DOHH2 (cell line): ENCODE data around the gene MRPL18.

ENCODE experiments used
- H3F3A ChIP-seq: fragments of 200-600 bp; sonication (generic), shearing (Covaris generic); 2 replicates; pipeline ENCODE4 v1.6.0; 2016; ENCODE audit warnings: antibody characterized with exemption, mild to moderate bottlenecking; ENCODE audit not compliant: control insufficient read depth, insufficient read depth
- H3K27ac ChIP-seq: fragments of 200-600 bp; sonication (generic); 2 replicates; pipeline ENCODE4 v1.5.1; 2014; ENCODE audit warnings: low read depth, mild to moderate bottlenecking, low read length, moderate library complexity
- H3K27me3 ChIP-seq: fragments of 200-600 bp; sonication (generic); 2 replicates; pipeline ENCODE4 v1.6.1; 2014; ENCODE audit warnings: mild to moderate bottlenecking, low read length, mixed read lengths; ENCODE audit not compliant: control insufficient read depth
- H3K36me3 ChIP-seq: fragments of 200-600 bp; sonication (generic); 2 replicates; pipeline ENCODE4 v1.6.1; 2014; ENCODE audit warnings: mild to moderate bottlenecking, low read length, moderate library complexity, mixed read lengths; ENCODE audit not compliant: control insufficient read depth
- H3K4me1 ChIP-seq: fragments of 200-600 bp; sonication (generic); 2 replicates; pipeline ENCODE4 v1.6.1; 2014; ENCODE audit warnings: mild to moderate bottlenecking, low read length, mixed read lengths; ENCODE audit not compliant: control insufficient read depth
- H3K4me2 ChIP-seq: fragments of 200-600 bp; sonication (generic); 2 replicates; pipeline ENCODE4 v1.6.0; 2014; ENCODE audit warnings: mild to moderate bottlenecking, low read length, moderate library complexity
- H3K4me3 ChIP-seq: fragments of 200-600 bp; sonication (generic); 2 replicates; pipeline ENCODE4 v1.5.1; 2014; ENCODE audit warnings: mild to moderate bottlenecking, low read length, mixed read lengths
- H3K79me2 ChIP-seq: fragments of 200-600 bp; sonication (generic); 2 replicates; pipeline ENCODE4 v1.6.1; 2014; ENCODE audit warnings: mild to moderate bottlenecking, low read length, mixed read lengths; ENCODE audit not compliant: control insufficient read depth
- H3K9me2 ChIP-seq: fragments of 200-600 bp; sonication (generic); replicated peaks from 2 replicates; pipeline ENCODE4 v1.6.1; 2014; ENCODE audit warnings: mild to moderate bottlenecking, low read length, mixed read lengths; ENCODE audit not compliant: control insufficient read depth
- H3K9me3 ChIP-seq: fragments of 200-600 bp; sonication (generic); 2 replicates; pipeline ENCODE4 v1.6.1; 2014; ENCODE audit warnings: antibody characterized with exemption, low read length, mixed read lengths; ENCODE audit not compliant: control insufficient read depth, insufficient read depth
- H4K20me1 ChIP-seq: fragments of 200-600 bp; sonication (generic); 2 replicates; pipeline ENCODE4 v1.6.0; 2014; ENCODE audit warnings: low read depth, mild to moderate bottlenecking, antibody characterized with exemption, low read length, moderate library complexity; ENCODE audit not compliant: control insufficient read depth, insufficient read depth
- EZH2phosphoT487 ChIP-seq: fragments of 200-600 bp; sonication (generic); IDR thresholded peaks from 2 replicates; pipeline ENCODE4 v1.6.1; 2017; ENCODE audit warnings: borderline replicate concordance, mild to moderate bottlenecking, antibody characterized with exemption, low read length, moderate library complexity, mixed read lengths
- TF ChIP-seq, protein P1 (sequence below): fragments of 200-600 bp; sonication (generic); IDR thresholded peaks from one replicate; pipeline ENCODE4 v1.5.1; 2014; ENCODE audit warnings: antibody characterized with exemption, mild to moderate bottlenecking, low read depth, low read length; ENCODE audit not compliant: poor library complexity, severe bottlenecking

Gene MRPL18

DNA sequence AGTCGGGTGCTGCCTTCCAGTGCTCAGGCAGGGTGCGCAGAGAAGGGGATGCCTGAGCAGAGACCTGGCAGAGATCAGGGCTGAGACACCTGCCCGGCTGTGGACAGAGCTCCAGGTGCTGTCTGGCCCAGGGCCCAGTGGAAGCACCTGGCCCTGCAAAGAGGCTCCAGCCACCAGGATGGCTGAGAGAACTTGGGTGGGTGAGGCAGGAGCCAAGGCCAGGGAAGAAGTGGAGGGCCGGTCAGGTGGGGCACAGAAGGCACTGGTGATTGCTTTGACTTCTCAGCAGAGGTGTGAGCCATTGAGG is 41.1 kb downstream of the MRPL18 start:
- H3K27ac ChIP-seq = no peak overlapping the region
- TF ChIP-seq EZH2phosphoT487 = no peak
- TF ChIP-seq, protein P1, sequence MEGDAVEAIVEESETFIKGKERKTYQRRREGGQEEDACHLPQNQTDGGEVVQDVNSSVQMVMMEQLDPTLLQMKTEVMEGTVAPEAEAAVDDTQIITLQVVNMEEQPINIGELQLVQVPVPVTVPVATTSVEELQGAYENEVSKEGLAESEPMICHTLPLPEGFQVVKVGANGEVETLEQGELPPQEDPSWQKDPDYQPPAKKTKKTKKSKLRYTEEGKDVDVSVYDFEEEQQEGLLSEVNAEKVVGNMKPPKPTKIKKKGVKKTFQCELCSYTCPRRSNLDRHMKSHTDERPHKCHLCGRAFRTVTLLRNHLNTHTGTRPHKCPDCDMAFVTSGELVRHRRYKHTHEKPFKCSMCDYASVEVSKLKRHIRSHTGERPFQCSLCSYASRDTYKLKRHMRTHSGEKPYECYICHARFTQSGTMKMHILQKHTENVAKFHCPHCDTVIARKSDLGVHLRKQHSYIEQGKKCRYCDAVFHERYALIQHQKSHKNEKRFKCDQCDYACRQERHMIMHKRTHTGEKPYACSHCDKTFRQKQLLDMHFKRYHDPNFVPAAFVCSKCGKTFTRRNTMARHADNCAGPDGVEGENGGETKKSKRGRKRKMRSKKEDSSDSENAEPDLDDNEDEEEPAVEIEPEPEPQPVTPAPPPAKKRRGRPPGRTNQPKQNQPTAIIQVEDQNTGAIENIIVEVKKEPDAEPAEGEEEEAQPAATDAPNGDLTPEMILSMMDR = no peak
- no peaks in the 10 kb centered on the region for H3K79me2 ChIP-seq
- H3F3A ChIP-seq = no peaks in the 10 kb centered on the region
- no peaks in the 10 kb centered on the region for H3K27me3 ChIP-seq
- H3K36me3 ChIP-seq = no peaks in the 10 kb centered on the region
- H3K4me3 ChIP-seq = no peak overlapping the region
- H4K20me1 ChIP-seq = no peaks in the 10 kb centered on the region
- H3K9me3 ChIP-seq = no peaks in the 10 kb centered on the region
- peaks cover 46% of the 10 kb centered on the region for H3K4me1 ChIP-seq
- no peak overlapping the region for H3K4me2 ChIP-seq
- H3K9me2 ChIP-seq = no peaks in the 10 kb centered on the region

DNA sequence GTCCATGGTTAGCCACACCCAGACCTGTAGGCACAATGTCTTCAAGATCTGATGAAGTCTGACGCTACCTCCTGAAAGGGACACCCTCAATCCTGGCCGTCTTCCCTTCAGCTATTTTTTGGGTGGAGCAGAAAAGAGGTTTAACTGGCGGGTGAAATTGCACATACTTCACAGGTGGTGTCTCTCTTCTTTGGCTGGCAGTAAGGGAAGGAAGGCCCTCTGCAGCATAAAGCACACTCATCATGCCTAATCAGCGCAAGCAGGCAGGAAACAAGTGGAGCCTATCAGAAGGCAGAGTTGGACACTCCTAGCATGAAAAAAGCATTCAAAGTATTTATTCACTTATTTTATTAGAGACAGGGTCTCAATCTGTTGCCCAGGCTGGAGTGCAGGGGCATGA is 42.7 kb downstream of the MRPL18 start:
- TF ChIP-seq EZH2phosphoT487 = no peak
- TF ChIP-seq, protein P1 = no peak
- H3K79me2 ChIP-seq = no peaks in the 10 kb centered on the region
- no peaks in the 10 kb centered on the region for H3K9me3 ChIP-seq
- peaks cover under 1% of the 10 kb centered on the region; the same call in 1 of the 2 replicates for H3K27me3 ChIP-seq
- H3F3A ChIP-seq = no peaks in the 10 kb centered on the region
- no peaks in the 10 kb centered on the region for H3K9me2 ChIP-seq
- no peaks in the 10 kb centered on the region for H4K20me1 ChIP-seq
- H3K4me3 ChIP-seq = no peak overlapping the region
- H3K4me2 ChIP-seq = no peak overlapping the region
- H3K4me1 ChIP-seq = peaks cover 46% of the 10 kb centered on the region
- no peaks in the 10 kb centered on the region for H3K36me3 ChIP-seq
- no peak overlapping the region for H3K27ac ChIP-seq

DNA sequence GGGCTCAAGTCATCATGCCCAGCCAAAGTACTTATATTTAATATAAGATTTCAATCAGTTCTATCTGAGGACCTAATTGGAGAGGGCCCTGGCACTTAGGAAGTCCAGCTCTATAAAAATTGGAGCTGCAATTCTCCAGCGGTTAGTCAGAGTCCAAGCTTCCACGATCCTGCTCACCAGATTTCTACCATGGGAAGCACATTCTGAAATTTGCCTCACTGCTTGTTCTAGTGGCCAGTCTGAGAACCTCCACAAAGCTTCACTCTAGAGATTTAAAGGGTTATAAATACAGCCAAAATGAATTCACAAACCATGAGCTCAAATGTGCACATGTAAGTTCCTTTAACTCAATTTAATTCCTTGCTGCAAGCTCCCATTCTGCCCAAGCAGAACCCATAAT is 43.3 kb downstream of the MRPL18 start:
- Histone ChIP-seq H3K9me3 (no peaks in the 10 kb centered on the region), H3K4me3 (no peak overlapping the region), H3K4me1 (peaks cover 39% of the 10 kb centered on the region), H3K4me2 (no peak overlapping the region), H3K27me3 (peaks cover 7% of the 10 kb centered on the region), H3K9me2 (no peaks in the 10 kb centered on the region), H3K79me2 (no peaks in the 10 kb centered on the region), H3K36me3 (no peaks in the 10 kb centered on the region), H3K27ac (no peak overlapping the region), H4K20me1 (no peaks in the 10 kb centered on the region), H3F3A (no peaks in the 10 kb centered on the region)
- TF ChIP-seq, protein P1 = no peak
- no peak for TF ChIP-seq EZH2phosphoT487
